A549 treated with ZK216348 at 1 μM for 4 hours (cell line): Measurements from ENCODE around the gene TFR2. TPM values are rescaled to one million over a fixed set of nuclear protein-coding genes. Genes with fewer than 3 reads are reported as not detected.

Source experiments
- total RNA-seq: library from RNA; stranded (reverse); fragments of 200-300 nt; extraction: Qiagen RNA extraction; gene quantifications from 5 replicates; pipeline ENCODE4 v1.2.3, GENCODE V29; 2022; ENCODE audit warnings: low read depth

TFR2 gene
- total RNA-seq: 1.6 to 3.1 TPM (median 2.5 TPM) in 5 replicates

DNA sequence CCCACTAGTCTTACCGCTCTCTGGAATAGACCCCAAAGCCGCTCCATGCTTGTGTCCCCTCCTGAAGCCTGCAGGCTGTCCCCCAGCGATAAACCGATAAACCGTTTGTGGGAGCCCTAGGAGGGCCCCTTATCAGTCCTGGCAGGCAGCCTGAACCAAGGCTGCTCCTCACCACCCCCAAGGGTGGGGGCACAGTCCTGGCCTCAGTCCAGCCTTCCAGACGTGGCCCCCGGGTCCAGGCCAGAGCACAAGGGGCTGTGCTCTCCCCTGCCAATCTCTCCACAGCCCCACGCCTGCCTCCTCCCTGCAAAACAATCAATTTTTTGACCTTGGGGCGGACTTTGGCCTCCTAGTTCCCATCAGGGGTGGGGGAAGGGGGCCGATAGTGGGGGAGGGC is at the start of gene TFR2:
Gene TFR2 (minus strand): TSS at position 90 of the 397 bp plus-strand sequence. CDS start 43 bp downstream, at position 47.

DNA sequence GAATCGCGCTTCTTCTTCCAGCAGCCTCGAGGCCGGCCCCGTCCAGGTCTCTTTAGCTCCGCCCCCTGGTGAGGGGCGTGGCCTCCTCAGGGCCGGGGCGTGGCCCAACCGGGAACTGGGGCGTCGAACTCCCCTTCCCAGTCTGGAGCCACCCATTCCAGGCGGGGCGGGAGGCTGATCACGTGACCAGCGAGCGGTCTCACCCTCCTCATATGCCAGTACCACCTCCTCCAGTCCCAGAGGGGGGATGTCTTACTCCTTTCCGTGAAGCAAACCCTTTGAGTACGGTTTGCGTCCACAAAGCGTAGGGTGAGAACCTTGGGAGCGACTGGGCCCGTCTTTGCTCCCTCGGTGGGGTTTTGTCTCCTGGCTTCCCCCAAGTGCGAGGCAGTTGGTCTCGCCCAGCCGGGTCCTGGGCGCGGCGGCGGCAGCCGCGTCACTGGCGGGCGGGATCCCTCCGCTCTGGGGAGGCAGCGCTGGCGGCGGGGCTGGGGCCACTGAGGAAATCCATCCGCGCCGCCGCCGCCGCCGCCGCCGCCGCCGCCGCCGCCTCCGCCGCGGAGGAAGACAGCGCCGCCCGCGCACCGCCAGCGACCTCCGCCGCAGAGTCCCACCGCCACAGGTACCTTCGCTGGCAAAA is 32.1 kb upstream of the TFR2 start, which contains the start of gene GNB2:
Gene GNB2 (plus strand): TSS at position 439 of the 640 bp plus-strand sequence. CDS start 2,526 bp downstream, outside the sequence.

DNA sequence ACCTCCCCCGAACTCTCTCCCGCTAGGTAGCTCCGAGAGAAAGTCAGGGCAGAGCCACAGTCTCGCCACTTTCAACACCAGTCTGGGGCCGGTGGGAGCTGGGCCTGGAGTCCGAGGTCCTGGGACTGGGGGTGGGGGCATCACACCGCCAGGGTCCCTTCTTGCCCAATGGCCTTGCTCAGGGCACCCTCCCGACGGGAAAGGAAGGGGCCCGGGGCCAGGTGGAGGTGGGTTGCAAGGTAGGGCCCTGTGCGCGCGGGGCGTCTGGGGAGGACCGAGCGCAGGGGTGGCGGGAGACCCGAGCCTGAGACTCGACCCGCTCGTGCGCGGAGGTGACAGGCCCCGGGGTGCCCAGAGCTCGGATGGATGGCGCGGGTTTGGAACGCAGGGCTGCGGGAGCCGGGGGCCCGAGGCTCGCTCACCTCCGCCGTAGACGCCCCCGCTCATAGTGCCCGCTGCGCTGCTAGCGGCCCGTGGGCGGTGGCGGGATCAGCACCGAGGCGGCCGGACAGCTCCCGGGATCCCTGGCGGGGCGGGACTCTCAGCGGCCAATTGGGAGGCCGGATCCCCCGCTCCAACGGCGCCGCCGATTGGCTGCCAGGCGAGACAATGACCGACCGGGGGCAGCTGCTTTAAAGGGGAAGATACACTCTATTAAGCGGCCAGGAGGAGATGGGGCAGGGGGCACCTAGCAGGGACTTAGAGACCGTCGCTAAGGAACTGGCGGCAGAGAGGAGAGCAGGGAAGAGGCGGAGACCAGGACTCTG is 14.7 kb upstream of the TFR2 start, which contains the start of gene ACTL6B:
Gene ACTL6B (minus strand): TSS at position 541 of the 767 bp plus-strand sequence. CDS start 94 bp downstream, at position 447.

GRCh38 chr7:100611983-100612729 is 29.2 kb downstream of the TFR2 start, which contains the start of gene MOSPD3:
MOSPD3 (plus strand) TSS chr7:100612540; CDS start chr7:100612792, 252 bp downstream.

GRCh38 chr7:100586266-100587025 is 54.9 kb downstream of the TFR2 start, which contains the start of gene FBXO24:
FBXO24 (plus strand) TSS chr7:100586328; CDS start chr7:100586626, 298 bp downstream.

GRCh38 chr7:100585511-100586265 is 55.7 kb downstream of the TFR2 start, which contains the start of gene LRCH4:
LRCH4 (minus strand) TSS chr7:100586129; CDS start chr7:100586100, 29 bp downstream.

GRCh38 chr7:100573691-100574361 is 67.5 kb downstream of the TFR2 start, which contains the start of gene SAP25:
SAP25 (minus strand) TSS chr7:100573900; CDS start chr7:100573742, 158 bp downstream.

Other genes with a start within 250 kb of the TFR2 start
- gene ZCWPW1, start 212.8 kb downstream of the TFR2 start, total RNA-seq: 0.85 to 2.1 TPM (median 1.4 TPM) in 5 replicates
- 30.6 to 48.9 TPM (median 43.5 TPM) in 5 replicates for gene MEPCE, start 211.7 kb downstream of the TFR2 start, total RNA-seq
- 30.1 to 58.1 TPM (median 57.4 TPM) in 5 replicates for gene PPP1R35, start 205.1 kb downstream of the TFR2 start, total RNA-seq
- gene SPACDR, start 177.3 kb downstream of the TFR2 start, total RNA-seq: 0.44 to 1.3 TPM (median 0.60 TPM) in 5 replicates
- gene TSC22D4, start 162.3 kb downstream of the TFR2 start, total RNA-seq: 28.5 to 55.6 TPM (median 46.9 TPM) in 5 replicates
- gene NYAP1, start 157.6 kb downstream of the TFR2 start, total RNA-seq: 1.9 to 5.7 TPM (median 4.1 TPM) in 5 replicates
- gene AGFG2, start 102.3 kb downstream of the TFR2 start, total RNA-seq: 19.0 to 38.1 TPM (median 30.3 TPM) in 5 replicates
- 0.35 to 1.8 TPM (median 0.64 TPM) in 5 replicates for gene SAP25, start 67.7 kb downstream of the TFR2 start, total RNA-seq
- gene LRCH4, start 55.4 kb downstream of the TFR2 start, total RNA-seq: 10.0 to 21.2 TPM (median 15.0 TPM) in 5 replicates
- gene FBXO24, start 55.2 kb downstream of the TFR2 start, total RNA-seq: 0.07 to 0.40 TPM (median 0.15 TPM) in 3 of 5 replicates, not detected in the others
- 7.4 to 12.4 TPM (median 10.5 TPM) in 5 replicates for gene PCOLCE, start 39.2 kb downstream of the TFR2 start, total RNA-seq
- 14.8 to 23.1 TPM (median 20.0 TPM) in 5 replicates for gene MOSPD3, start 29.0 kb downstream of the TFR2 start, total RNA-seq
- gene ACTL6B, start 14.9 kb upstream of the TFR2 start, total RNA-seq: not detected in 5 replicates
- gene GNB2, start 32.2 kb upstream of the TFR2 start, total RNA-seq: 129 to 274 TPM (median 259 TPM) in 5 replicates
- gene GIGYF1, start 52.7 kb upstream of the TFR2 start, total RNA-seq: 11.2 to 23.3 TPM (median 20.1 TPM) in 5 replicates
- gene POP7, start 64.6 kb upstream of the TFR2 start, total RNA-seq: 57.9 to 103 TPM (median 95.3 TPM) in 5 replicates
- not detected in 5 replicates for gene EPO, start 78.9 kb upstream of the TFR2 start, total RNA-seq
- gene ZAN, start 92.0 kb upstream of the TFR2 start, total RNA-seq: not detected in 5 replicates
- gene EPHB4, start 186.0 kb upstream of the TFR2 start, total RNA-seq: 27.8 to 48.1 TPM (median 47.4 TPM) in 5 replicates
- 8.7 to 17.2 TPM (median 14.1 TPM) in 5 replicates for gene SLC12A9, start 211.2 kb upstream of the TFR2 start, total RNA-seq
- gene TRIP6, start 225.8 kb upstream of the TFR2 start, total RNA-seq: 32.3 to 58.6 TPM (median 53.9 TPM) in 5 replicates
- gene SRRT, start 233.6 kb upstream of the TFR2 start, total RNA-seq: 120 to 157 TPM (median 149 TPM) in 5 replicates
- 3.1 to 6.4 TPM (median 5.6 TPM) in 5 replicates for gene UFSP1, start 248.2 kb upstream of the TFR2 start, total RNA-seq